Neural crest cell (in vitro differentiated cells): ENCODE measurements around the gene LIPG. TPM values are rescaled to one million over a fixed set of nuclear protein-coding genes. Genes with fewer than 3 reads are reported as not detected.

Experiments used
- DNase-seq: peaks from one replicate; pipeline ENCODE4 v3.0.0; 2021; ENCODE audit warnings: low read depth, mixed read lengths, low spot score
- H3K27ac Mint-ChIP-seq: one replicate; pipeline ENCODE4 v1.8.0; 2021; ENCODE audit warnings: mild to moderate bottlenecking, mixed read lengths; ENCODE audit not compliant: unreplicated experiment
- H3K27me3 Mint-ChIP-seq: 2 replicates; pipeline ENCODE4 v1.8.0; 2021; ENCODE audit warnings: low read depth, mild to moderate bottlenecking, mixed read lengths
- H3K36me3 Mint-ChIP-seq: 2 replicates; pipeline ENCODE4 v1.8.0; 2021; ENCODE audit warnings: low read depth, mild to moderate bottlenecking, mixed read lengths
- H3K4me1 Mint-ChIP-seq: 2 replicates; pipeline ENCODE4 v1.8.0; 2021; ENCODE audit warnings: mixed read lengths
- H3K4me3 Mint-ChIP-seq: one replicate; pipeline ENCODE4 v1.8.0; 2021; ENCODE audit warnings: mild to moderate bottlenecking, mixed read lengths
- H3K9me3 Mint-ChIP-seq: 2 replicates; pipeline ENCODE4 v1.8.0; 2021; ENCODE audit warnings: mixed read lengths
- total RNA-seq: library from RNA; stranded (reverse); gene quantifications from 2 replicates; pipeline ENCODE4 v1.2.1, GENCODE V29; 2021
- TF ChIP-seq, protein P1 (sequence below): fragments of 200-600 bp; sonication (generic); conservative IDR thresholded peaks from 2 replicates; pipeline ENCODE4 v1.5.0; 2021; ENCODE audit warnings: antibody characterized with exemption, mild to moderate bottlenecking

The LIPG gene
- total RNA-seq, 1 donor from 2014 or later, result 32.4 TPM

DNA sequence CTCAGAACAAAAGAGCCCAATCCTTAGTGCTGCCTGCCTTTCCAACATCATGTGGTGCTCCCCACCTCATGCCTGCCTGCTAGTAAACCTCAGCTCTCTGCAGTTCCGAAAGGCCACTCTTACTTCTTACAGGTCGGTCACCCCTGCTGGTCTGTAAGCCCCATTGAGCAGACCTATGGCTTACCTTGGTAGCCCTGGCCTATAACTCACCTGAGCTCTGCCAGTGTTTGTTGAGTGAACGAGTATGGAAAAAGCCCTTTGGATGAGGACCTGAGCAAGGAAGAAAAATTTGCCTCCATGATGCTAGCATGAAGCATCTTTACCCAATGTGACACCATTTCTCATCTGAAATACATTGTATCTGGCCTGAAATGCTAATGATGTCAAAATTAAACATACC, 83.3 kb downstream of the LIPG start:
- Mint-ChIP-seq H3K36me3 (no peaks in the 10 kb centered on the region), H3K27ac (no peak overlapping the region), H3K4me3 (no peak overlapping the region), H3K4me1 (peaks cover 4% of the 10 kb centered on the region), H3K27me3 (no peaks in the 10 kb centered on the region), H3K9me3 (no peaks in the 10 kb centered on the region)
- DNase-seq, result no peak
- TF ChIP-seq, protein P1, sequence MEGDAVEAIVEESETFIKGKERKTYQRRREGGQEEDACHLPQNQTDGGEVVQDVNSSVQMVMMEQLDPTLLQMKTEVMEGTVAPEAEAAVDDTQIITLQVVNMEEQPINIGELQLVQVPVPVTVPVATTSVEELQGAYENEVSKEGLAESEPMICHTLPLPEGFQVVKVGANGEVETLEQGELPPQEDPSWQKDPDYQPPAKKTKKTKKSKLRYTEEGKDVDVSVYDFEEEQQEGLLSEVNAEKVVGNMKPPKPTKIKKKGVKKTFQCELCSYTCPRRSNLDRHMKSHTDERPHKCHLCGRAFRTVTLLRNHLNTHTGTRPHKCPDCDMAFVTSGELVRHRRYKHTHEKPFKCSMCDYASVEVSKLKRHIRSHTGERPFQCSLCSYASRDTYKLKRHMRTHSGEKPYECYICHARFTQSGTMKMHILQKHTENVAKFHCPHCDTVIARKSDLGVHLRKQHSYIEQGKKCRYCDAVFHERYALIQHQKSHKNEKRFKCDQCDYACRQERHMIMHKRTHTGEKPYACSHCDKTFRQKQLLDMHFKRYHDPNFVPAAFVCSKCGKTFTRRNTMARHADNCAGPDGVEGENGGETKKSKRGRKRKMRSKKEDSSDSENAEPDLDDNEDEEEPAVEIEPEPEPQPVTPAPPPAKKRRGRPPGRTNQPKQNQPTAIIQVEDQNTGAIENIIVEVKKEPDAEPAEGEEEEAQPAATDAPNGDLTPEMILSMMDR, result no peak

DNA sequence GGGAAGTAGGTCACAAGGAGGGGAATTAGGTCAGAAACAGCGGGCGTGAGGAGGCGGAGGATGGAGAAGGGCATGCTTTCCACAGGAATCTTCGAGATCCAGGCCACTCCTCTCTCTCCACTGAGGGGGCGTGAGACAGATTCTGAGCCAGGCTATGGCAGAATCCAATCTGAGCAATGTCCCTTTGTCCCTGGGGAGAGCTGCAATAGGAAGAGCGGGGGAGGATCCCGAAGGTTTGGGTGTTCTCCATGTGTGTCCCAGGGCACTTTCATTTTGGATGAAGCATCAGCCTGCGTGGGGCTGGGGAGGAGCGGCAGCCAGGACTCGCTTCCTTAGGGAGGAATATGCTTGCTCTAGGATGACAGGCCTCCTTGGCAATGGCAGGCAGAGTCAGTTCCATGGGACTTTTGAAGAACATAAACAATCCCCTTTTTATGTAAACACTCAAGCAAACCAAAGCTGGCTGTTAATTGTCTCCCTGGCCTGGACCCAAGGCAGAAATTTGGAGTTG, 84.0 kb downstream of the LIPG start:
- Mint-ChIP-seq H3K27me3 (no peaks in the 10 kb centered on the region), H3K4me1 (peaks cover 4% of the 10 kb centered on the region), H3K4me3 (no peak overlapping the region), H3K36me3 (no peaks in the 10 kb centered on the region), H3K9me3 (no peaks in the 10 kb centered on the region), H3K27ac (peak overlapping the region; percentile 38)
- DNase-seq, result no peak
- TF ChIP-seq, protein P1, result no peak

DNA sequence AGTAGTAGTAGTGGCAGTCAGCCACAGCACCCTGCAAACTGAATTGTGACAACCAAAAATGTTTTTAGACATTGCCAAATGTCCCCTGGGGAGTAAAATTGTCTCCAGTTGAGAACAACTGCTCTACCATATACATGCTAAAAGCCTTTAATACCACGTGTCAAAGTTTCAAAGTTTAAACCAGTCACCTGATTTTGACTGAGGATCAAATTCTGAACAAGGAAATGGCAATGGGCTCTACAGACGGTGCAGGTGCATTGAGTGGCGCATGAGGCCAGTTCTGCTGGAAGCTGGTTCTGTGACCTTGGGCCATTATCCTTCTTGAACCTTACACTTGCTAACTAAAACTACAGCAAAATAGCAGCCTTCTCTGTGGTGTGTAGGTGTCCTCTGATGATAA, 85.0 kb downstream of the LIPG start:
- H3K4me1 Mint-ChIP-seq, result peaks cover 4% of the 10 kb centered on the region
- no peak overlapping the region for H3K4me3 Mint-ChIP-seq
- no peaks in the 10 kb centered on the region for H3K9me3 Mint-ChIP-seq
- DNase-seq, result no peak
- H3K27ac Mint-ChIP-seq, result no peak overlapping the region
- TF ChIP-seq, protein P1, result no peak
- H3K36me3 Mint-ChIP-seq, result no peaks in the 10 kb centered on the region
- no peaks in the 10 kb centered on the region for H3K27me3 Mint-ChIP-seq

DNA sequence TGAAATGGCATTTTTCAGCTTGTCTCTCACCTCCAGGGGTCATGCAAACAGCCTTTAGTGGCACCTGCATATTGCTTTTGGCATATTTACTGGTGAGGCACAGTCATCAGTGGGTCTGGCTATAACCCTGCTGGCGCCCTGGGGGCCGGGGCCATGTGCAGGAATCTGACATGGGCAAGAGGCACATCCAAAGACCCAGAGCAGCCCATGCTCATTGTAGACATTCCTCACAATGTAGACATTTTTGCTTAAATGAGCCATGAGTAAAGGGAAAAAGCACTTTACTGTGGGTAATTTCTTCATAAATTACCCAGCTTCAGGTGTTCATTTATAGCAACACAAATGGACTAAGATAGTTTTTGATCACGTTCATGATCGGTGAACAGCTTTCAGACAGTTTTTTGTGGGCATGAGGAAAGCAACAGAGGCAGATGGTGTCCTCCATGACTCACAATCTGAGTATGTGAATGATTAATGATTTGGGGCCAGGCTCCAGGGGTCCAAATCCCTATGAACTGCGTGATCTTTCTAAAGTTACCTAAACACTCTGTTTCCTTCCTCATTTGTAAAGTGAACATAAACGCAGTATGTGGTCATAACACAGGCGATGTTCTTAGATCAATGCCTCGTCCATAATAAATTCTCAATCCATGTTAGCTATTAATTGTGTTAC, 85.8 kb downstream of the LIPG start:
- no peaks in the 10 kb centered on the region for H3K9me3 Mint-ChIP-seq
- no peak for DNase-seq

DNA sequence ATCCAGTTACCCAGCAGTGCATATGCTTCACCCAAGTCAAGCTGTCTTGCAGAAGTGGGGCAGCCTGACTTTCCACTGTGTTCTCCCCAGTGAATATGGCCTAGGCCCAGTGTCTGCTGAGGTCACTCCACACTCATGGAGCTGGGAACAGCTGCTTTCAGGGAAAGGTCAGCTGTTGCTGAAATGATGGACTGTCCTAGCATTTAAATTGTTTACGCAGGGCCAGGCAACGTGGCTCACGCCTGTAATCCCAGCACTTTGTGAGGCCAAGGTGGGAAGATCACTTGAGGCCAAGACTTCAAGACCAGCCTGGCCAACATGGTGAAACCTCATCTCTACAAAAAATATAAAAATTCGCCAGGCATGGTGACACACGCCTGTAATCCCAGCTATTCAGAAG, 86.5 kb downstream of the LIPG start:
- DNase-seq, result no peak
- H3K4me3 Mint-ChIP-seq, result no peak overlapping the region
- TF ChIP-seq, protein P1, result no peak
- no peaks in the 10 kb centered on the region for H3K36me3 Mint-ChIP-seq
- H3K27ac Mint-ChIP-seq, result no peak overlapping the region
- H3K4me1 Mint-ChIP-seq, result peaks cover 4% of the 10 kb centered on the region
- H3K9me3 Mint-ChIP-seq, result no peaks in the 10 kb centered on the region
- no peaks in the 10 kb centered on the region for H3K27me3 Mint-ChIP-seq

More for the DNA sequence above, 85.8 kb downstream of the LIPG start:
- Mint-ChIP-seq H3K36me3 (no peaks in the 10 kb centered on the region), H3K4me3 (no peak overlapping the region), H3K4me1 (peaks cover 4% of the 10 kb centered on the region), H3K27me3 (no peaks in the 10 kb centered on the region), H3K27ac (no peak overlapping the region)
- TF ChIP-seq, protein P1, result no peak

Other genes starting within 250 kb of the LIPG start
- 65.8 and 68.7 TPM in 2 replicates for gene DYM, start 101.4 kb upstream of the LIPG start, total RNA-seq
- gene C18orf32, start 74.8 kb upstream of the LIPG start, total RNA-seq, result 32.0 and 34.3 TPM in 2 replicates
- 2,144 and 2,246 TPM in 2 replicates for gene RPL17, start 69.6 kb upstream of the LIPG start, total RNA-seq